Posterior vena cava (tissue), 2 donors: ENCODE measurements around the gene SALL2. TPM values are rescaled to one million over a fixed set of nuclear protein-coding genes. Genes with fewer than 3 reads are reported as not detected.
"Not testable (repeated sequence)": the region's sequence is repeated elsewhere in the genome, so short reads cannot be mapped to it uniquely, and the experiment has no call there.

Experiments
- DNase-seq: peaks from one replicate; pipeline ENCODE4 v3.0.0-alpha.2; 2020; ENCODE audit warnings: low spot score
- intact Hi-C, 2 donors: fragments of 100-400 bp; cut with DNase I; formaldehyde crosslinking; loops; one replicate each; pipeline versions ENCODE4 v1.14.1 to v1.14.2; 2022 to 2023
- long read RNA-seq, 2 donors: library from polyadenylated mRNA; unstranded; transcript quantifications; one replicate each; pipeline ENCODE4 v2.0.0, GENCODE V29; 2020 to 2021
- total RNA-seq, 2 donors: library from RNA; stranded (reverse); fragmentation: NEBNext Ultra II Directional; extraction: Animal tissue kit (Norgen Biotek cat#: 25700); gene quantifications; one replicate each; pipeline ENCODE4 v1.2.1, GENCODE V29; 2021
- donor health status: DM: yes; HTN: yes; CAD: no.
- donor health status: DM: yes; HTN: yes; CAD: no.

Gene SALL2
- total RNA-seq = 1 to 10 TPM; 6.2 to 7.1 TPM
- long read RNA-seq, donor 1 = 0 reads
- long read RNA-seq, donor 2, partial matches to known transcripts = 0 of 3 reads
- long read RNA-seq, donor 2, other reads (novel, unspliced or antisense) = 3 of 3 reads

GRCh38 chr14:21525962-21526671 lies at the start of gene SALL2:
TSS of gene SALL2 (minus strand) at chr14:21526346. CDS start at chr14:21526127, 219 bp downstream.
- DNase-seq = peak; percentile 82
- intact Hi-C loops = no loop called here

GRCh38 chr14:21575661-21576060 lies 49.5 kb upstream of the SALL2 start:
- DNase-seq = no peak
- intact Hi-C loops = no loop called here

- DNase-seq = no peak
- intact Hi-C loops = no loop called here
Measured at GRCh38 chr14:21572604-21573003, 46.5 kb upstream of the SALL2 start.

GRCh38 chr14:21558703-21559170 lies 32.6 kb upstream of the SALL2 start:
- intact Hi-C loops = loop anchor here in 1 of 2 donors (5.0 kb wide), 1 partner anchor 61 kb away; no protein-coding TSS in a partner anchor
- no peak for DNase-seq

GRCh38 chr14:21557084-21557901 lies 31.1 kb upstream of the SALL2 start:
- intact Hi-C loops = loop anchor here in 1 of 2 donors (5.0 kb wide), 1 partner anchor 60 kb away; no protein-coding TSS in a partner anchor

GRCh38 chr14:21556378-21557083 lies 30.4 kb upstream of the SALL2 start:
- intact Hi-C loops = loop anchor here in 1 of 2 donors (5.0 kb wide), 1 partner anchor 59 kb away; no protein-coding TSS in a partner anchor
- DNase-seq = no peak

More at GRCh38 chr14:21557084-21557901, 31.1 kb upstream of the SALL2 start:
- DNase-seq = no peak

- no peak for DNase-seq
- intact Hi-C loops = no loop called here
Measured at GRCh38 chr14:21553266-21553665, 27.1 kb upstream of the SALL2 start.

- DNase-seq, intact Hi-C loops: not testable (repeated sequence)
Measured at GRCh38 chr14:21544588-21544987, 18.4 kb upstream of the SALL2 start.

- DNase-seq = no peak
- intact Hi-C loops = no loop called here
Measured at GRCh38 chr14:21543963-21544362, 17.8 kb upstream of the SALL2 start.

GRCh38 chr14:21543521-21543960 lies 17.4 kb upstream of the SALL2 start:
- intact Hi-C loops = no loop called here
- DNase-seq = no peak

GRCh38 chr14:21541413-21542074 lies 15.4 kb upstream of the SALL2 start:
- no peak for DNase-seq
- intact Hi-C loops = no loop called here

- intact Hi-C loops = no loop called here
- no peak for DNase-seq
Measured at GRCh38 chr14:21539189-21539940, 13.2 kb upstream of the SALL2 start.

GRCh38 chr14:21537090-21537424 lies 10.9 kb upstream of the SALL2 start:
- intact Hi-C loops = no loop called here

GRCh38 chr14:21536418-21537089 lies 10.4 kb upstream of the SALL2 start:
- intact Hi-C loops = no loop called here
- DNase-seq = no peak

More at GRCh38 chr14:21537090-21537424, 10.9 kb upstream of the SALL2 start:
- no peak for DNase-seq

- intact Hi-C loops = no loop called here
- DNase-seq = no peak
Measured at GRCh38 chr14:21535545-21536417, 9.6 kb upstream of the SALL2 start.

GRCh38 chr14:21534576-21534975 lies 8.4 kb upstream of the SALL2 start:
- intact Hi-C loops = no loop called here
- no peak for DNase-seq

- intact Hi-C loops = no loop called here
- DNase-seq = no peak
Measured at GRCh38 chr14:21533294-21533693, 7.1 kb upstream of the SALL2 start.
